C1 segment of cervical spinal cord (tissue), 14 donors: Measurements from ENCODE around the gene HLA-DOA.
A peak's percentile ranks its signal among the peaks of the same experiment; 100 is the strongest.

Experiments
- DNase-seq, 14 donors: peaks; one replicate each; lab custom pipeline; 2025; lab: John Stamatoyannopoulos, UW

The HLA-DOA gene

GRCh38 chr6:33017018-33017417 lies 7.6 kb upstream of the HLA-DOA start:
- DNase-seq = no peak

- no peak for DNase-seq
Measured at GRCh38 chr6:33015798-33016197, 6.4 kb upstream of the HLA-DOA start.

DNA sequence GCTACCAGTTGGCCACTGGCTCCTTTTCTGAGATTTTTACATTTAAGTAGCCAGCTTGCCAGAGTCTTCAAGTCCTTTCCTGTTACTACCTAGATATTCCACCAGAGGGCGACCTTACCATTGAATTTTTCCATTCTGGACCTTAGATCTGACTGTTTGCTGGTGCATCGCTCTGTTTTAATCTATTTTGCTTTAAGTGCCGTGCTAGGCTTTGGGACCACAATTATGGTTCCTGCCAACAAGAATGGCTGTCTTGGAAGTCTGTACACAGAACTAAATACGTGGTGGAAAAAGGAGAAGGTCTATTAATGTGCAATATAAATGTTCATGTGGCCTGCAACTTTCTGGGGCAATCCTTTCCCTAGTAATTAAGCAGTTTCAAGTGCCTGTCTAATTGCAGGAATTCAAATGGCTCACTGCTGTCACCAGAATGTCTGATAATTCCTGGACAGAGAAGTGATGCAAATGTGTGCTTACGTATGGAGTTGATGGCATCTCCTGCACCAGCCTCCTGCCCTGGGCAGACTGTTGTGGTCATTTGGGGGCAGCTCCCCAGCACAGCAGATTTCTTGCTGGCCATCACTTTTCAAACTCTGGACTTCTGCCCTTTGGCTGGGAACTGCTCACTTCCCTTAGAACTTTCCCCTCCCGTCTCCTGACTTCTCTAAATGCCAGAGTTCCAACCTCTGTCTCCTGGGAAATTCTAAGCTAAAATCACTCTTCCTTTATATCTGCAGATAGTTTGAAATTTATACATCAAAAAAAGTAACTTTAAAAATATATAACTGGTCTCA lies 5.6 kb upstream of the HLA-DOA start:
- DNase-seq = peak in 4 of 14 donors; percentile 28 to 70 (median 50)

- no peak for DNase-seq
Measured at GRCh38 chr6:33013608-33014007, 4.2 kb upstream of the HLA-DOA start.

GRCh38 chr6:33010356-33010755 lies 965 bp upstream of the HLA-DOA start:
- DNase-seq = no peak

- no peak for DNase-seq
Measured at GRCh38 chr6:33007831-33008400, 1.5 kb downstream of the HLA-DOA start.

GRCh38 chr6:33004940-33005339 lies 4.5 kb downstream of the HLA-DOA start:
- no peak for DNase-seq

DNA sequence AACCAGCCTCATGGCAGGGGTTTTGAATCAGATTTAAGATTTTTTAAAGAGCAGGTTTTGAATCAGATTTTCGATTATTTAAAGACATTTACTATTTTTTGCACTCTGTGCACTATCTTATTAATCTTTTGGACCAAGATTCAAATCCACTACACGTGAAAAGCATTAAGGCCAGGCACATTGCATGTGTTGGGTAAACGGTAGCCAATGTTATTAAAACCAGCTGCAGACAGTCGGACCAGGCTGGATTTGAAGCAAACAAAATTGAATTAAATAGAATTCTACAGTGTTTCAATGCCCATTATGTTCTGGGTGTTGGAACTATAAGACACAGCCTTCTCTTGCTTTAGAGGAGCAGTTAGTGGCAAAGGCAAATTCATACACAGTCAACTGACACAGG lies 7.7 kb downstream of the HLA-DOA start:
- DNase-seq = no peak

DNA sequence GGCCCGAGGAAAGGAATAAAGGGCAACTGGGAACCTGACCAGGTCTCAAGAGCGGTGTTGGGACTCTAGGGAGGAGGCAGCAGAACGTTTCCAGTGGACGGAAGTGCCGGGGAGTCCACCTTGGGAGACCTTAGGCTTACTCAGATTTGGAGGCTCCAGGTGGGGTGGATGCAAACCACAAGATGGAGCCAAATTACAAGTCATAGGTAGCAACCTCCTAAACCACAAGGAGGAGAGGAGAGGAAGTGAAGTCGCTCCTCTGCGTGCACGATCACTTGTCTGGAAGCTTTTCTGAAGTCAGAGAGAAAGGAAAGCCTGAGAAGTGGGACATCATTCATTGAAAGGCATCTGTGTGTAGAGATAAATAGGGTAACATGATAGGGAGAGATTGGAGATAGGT lies 9.3 kb downstream of the HLA-DOA start:
- DNase-seq = peak in 1 of 14 donors; percentile 6

DNA sequence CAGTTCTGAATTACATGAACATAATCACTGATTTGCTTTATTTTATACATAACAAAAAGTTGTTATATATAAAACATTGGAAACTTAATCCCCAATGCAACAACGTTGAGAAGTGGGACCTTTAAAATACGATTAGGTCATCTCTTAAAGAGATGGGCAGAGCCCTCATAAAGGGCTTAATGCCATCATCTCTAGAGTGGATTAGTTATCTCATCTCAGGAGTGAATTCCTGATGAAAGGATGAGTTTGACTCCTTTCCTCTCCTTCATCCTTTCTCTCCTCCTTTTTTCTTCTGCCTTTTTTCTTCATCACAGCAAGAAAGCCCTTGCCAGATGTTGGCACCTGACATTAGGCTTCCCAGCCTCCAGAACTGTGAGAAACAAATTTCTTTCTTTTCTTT lies 13.9 kb downstream of the HLA-DOA start:
- no peak for DNase-seq

- DNase-seq = no peak
Measured at GRCh38 chr6:32993363-32993973, 15.9 kb downstream of the HLA-DOA start.

DNA sequence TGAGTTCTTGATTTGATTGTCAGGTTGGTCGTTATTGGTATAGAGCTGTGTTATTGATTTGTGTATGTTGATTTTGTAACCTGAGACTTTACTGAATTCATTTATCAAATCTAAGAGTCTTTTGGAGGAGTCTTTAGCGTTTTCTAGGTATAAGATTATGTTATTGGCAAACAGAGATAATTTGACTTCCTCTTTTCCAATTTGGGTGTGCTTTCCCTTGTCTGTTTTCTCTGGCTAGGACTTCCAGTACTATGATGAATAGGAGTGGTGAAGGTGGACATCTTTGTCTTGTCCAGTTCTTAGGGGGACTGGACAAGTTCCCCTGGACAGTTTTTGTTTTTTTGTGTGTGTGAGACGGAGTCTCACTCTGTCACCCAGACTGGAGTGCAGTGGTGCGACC lies 17.4 kb downstream of the HLA-DOA start:
- DNase-seq = no peak

DNA sequence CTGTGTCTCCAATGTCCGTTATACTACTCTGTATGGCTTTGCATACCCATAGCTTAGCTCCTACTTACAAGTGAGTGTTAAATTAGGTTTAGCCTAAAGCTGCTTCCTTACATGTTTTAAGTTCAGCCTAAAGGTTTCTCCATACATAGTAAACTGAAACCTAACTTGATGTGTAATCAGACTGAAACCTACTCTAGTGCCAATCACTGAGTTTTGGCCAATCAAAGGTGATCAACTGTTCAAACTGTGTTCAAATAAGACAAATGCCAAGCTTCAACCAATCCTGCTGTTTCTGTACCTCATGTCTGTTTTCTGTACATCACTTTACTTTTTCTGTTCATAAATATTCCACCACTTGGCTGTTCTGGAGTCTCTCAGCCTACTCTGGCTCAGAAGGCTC lies 20.0 kb downstream of the HLA-DOA start:
- no peak for DNase-seq

GRCh38 chr6:32984622-32985389 lies 24.6 kb downstream of the HLA-DOA start:
- peak in 12 of 14 donors; percentile 22 to 82 (median 56) for DNase-seq

- no peak for DNase-seq
Measured at GRCh38 chr6:32983964-32984621, 25.3 kb downstream of the HLA-DOA start.

- no peak for DNase-seq
Measured at GRCh38 chr6:32983493-32983848, 25.9 kb downstream of the HLA-DOA start.

GRCh38 chr6:32982702-32983492 lies 26.5 kb downstream of the HLA-DOA start:
- no peak for DNase-seq

GRCh38 chr6:32982084-32982701 lies 27.2 kb downstream of the HLA-DOA start:
- no peak for DNase-seq

DNA sequence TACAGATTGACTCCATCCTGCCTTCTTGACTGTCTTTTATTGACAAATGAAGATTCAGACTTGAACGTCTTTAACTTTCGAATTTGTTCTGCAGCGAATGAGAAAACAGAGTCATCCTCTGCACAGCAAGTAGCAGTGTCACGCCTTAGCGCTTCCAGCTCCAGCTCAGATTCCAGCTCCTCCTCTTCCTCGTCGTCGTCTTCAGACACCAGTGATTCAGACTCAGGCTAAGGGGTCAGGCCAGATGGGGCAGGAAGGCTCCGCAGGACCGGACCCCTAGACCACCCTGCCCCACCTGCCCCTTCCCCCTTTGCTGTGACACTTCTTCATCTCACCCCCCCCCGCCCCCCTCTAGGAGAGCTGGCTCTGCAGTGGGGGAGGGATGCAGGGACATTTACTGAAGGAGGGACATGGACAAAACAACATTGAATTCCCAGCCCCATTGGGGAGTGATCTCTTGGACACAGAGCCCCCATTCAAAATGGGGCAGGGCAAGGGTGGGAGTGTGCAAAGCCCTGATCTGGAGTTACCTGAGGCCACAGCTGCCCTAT lies 28.8 kb downstream of the HLA-DOA start:
- DNase-seq = no peak
